Activated CD8-positive, alpha-beta memory T cell treated with anti-CD3 and anti-CD28 coated beads for 1 hour (primary cell): ENCODE results near the gene ZNF132.
"Not testable (repeated sequence)": the region's sequence is repeated elsewhere in the genome, so short reads cannot be mapped to it uniquely, and the experiment has no call there.

Experiments
- DNase-seq, 2 donors: peaks; one replicate each; pipeline ENCODE4 v3.0.0-alpha.2; 2020; ENCODE audit warnings: low read depth in 1 of 2; ENCODE audit errors: extremely low read depth in 1 of 2

The ZNF132 gene

GRCh38 chr19:58439576-58440554 is at the start of gene ZNF132:
TSS of gene ZNF132 (minus strand) at chr19:58440153. CDS start at chr19:58439821, 332 bp downstream.
- DNase-seq, result peak; percentile 82 to 90

GRCh38 chr19:58484349-58484748 is 44.4 kb upstream of the ZNF132 start:
- DNase-seq, result not testable (repeated sequence)

- DNase-seq, result no peak
These were observed 43.8 kb upstream of the ZNF132 start for GRCh38 chr19:58483776-58484175.

- DNase-seq, result no peak
These were observed 42.4 kb upstream of the ZNF132 start for GRCh38 chr19:58482372-58482771.

- no peak for DNase-seq
These were observed 40.9 kb upstream of the ZNF132 start for GRCh38 chr19:58480831-58481230.

GRCh38 chr19:58480481-58480830 is 40.5 kb upstream of the ZNF132 start:
- DNase-seq, result no peak

- no peak for DNase-seq
These were observed 40.0 kb upstream of the ZNF132 start for GRCh38 chr19:58479736-58480480.

GRCh38 chr19:58479303-58479702 is 39.4 kb upstream of the ZNF132 start:
- DNase-seq, result no peak

GRCh38 chr19:58477871-58478270 is 37.9 kb upstream of the ZNF132 start:
- DNase-seq, result no peak

GRCh38 chr19:58477130-58477529 is 37.2 kb upstream of the ZNF132 start:
- DNase-seq, result no peak

GRCh38 chr19:58476498-58477015 is 36.6 kb upstream of the ZNF132 start:
- DNase-seq, result no peak

- DNase-seq, result peak; percentile 89 to 90
These were observed 36.0 kb upstream of the ZNF132 start, which contains the start of gene ZNF446 for GRCh38 chr19:58475714-58476497. TSS of gene ZNF446 (plus strand) at chr19:58476352. CDS start at chr19:58477219, 867 bp downstream.

GRCh38 chr19:58474997-58475713 is 35.2 kb upstream of the ZNF132 start:
- DNase-seq, result no peak

- DNase-seq, result no peak
These were observed 34.5 kb upstream of the ZNF132 start for GRCh38 chr19:58474291-58474996.

- no peak for DNase-seq
These were observed 33.8 kb upstream of the ZNF132 start for GRCh38 chr19:58473775-58474174.

GRCh38 chr19:58471736-58472135 is 31.8 kb upstream of the ZNF132 start:
- DNase-seq, result no peak

GRCh38 chr19:58470837-58471543 is 31.0 kb upstream of the ZNF132 start:
- DNase-seq, result not testable (repeated sequence)

GRCh38 chr19:58469241-58470013 is 29.5 kb upstream of the ZNF132 start:
- no peak for DNase-seq
